ENCODE measurements around the gene MERTK. TPM values are rescaled to one million over a fixed set of nuclear protein-coding genes. Genes with fewer than 3 reads are reported as not detected.

The MERTK gene
- total RNA-seq (2022; extraction: Qiagen RNA extraction) = 1.9 to 3.5 TPM (median 2.5 TPM) in 5 replicates

GRCh38 chr2:111897924-111898702, at the start of gene MERTK:
MERTK (plus strand) TSS chr2:111898607; CDS start chr2:111898736, 129 bp downstream.

DNA sequence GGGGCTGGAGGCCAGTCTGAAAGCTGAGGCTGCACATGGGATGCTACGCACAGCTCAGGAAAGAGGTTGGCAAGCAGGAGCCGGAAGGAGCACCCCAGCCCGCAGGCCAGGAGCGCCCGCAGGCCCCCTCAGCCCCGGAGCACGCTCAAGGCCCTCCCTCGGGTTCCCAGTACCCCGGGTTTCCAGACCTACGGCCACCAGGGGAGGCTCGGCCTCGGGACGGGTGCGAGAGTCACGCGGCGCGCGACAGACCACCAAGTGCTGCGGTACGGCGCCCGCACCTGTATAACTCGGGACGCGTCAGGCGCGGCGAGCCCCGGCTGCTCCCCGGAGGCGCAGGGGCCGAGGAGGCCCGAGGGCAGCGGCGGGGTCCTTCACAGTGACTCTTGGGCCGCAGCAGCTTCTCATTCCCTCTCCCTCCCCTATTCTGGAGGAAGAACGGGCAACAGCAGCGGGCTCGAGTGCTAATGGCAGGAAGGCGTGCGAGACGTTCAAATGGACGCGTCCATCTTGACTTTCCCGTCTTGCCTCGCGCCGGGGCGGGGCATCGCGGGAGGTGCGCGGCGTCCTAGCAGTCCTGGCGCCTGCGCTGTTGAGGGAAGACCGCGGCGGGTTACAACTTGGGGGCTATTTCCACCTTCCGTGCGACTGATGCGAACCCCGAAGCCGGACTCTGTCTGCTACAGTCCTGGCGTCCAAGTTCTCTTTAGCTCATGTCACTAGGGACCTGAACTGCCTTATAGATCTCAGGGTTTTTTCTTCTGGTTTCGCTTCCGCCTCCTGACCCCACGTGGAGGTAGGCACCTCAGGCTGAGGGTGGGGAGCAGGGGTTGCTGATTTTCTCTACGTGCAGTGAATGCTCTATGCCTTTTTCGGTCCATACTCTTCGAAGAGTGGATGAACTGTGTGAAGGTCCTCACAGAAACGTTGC, 14.5 kb upstream of the MERTK start, which contains the start of gene ANAPC1:
ANAPC1 (minus strand) TSS at position 533 of the 931 bp plus-strand sequence. CDS start 3,368 bp downstream, outside the sequence.

GRCh38 chr2:112054847-112055729, 156.7 kb downstream of the MERTK start, which contains the start of gene TMEM87B:
TMEM87B (plus strand) TSS chr2:112055269; CDS start chr2:112055592, 323 bp downstream.

Other genes with a start within 250 kb of the MERTK start
- 22.4 to 43.5 TPM (median 25.7 TPM) in 5 replicates for gene ANAPC1, start 14.4 kb upstream of the MERTK start, total RNA-seq (2022; extraction: Qiagen RNA extraction)
- gene TMEM87B, start 156.7 kb downstream of the MERTK start, total RNA-seq (2022; extraction: Qiagen RNA extraction) = 13.7 to 20.5 TPM (median 16.2 TPM) in 5 replicates
- 0.44 to 0.66 TPM (median 0.56 TPM) in 5 replicates for gene FBLN7, start 239.8 kb downstream of the MERTK start, total RNA-seq (2022; extraction: Qiagen RNA extraction)

Data from A549 treated with Hydrocortisone at 1 μM for 4 hours (cell line).